Diencephalon (tissue), 1 donor: ENCODE measurements around the gene NUDT16L1. TPM values are rescaled to one million over a fixed set of nuclear protein-coding genes. Genes with fewer than 3 reads are reported as not detected.

Experiments
- small RNA-seq: library from RNA; depleted of rRNA; stranded (forward); fragments of <200 nt; gene quantifications from one replicate; pipeline ENCODE3, GENCODE V24; 2014
- total RNA-seq: library from RNA; depleted of rRNA; stranded (reverse); fragments of >200 nt; gene quantifications from one replicate; pipeline ENCODE4 v1.2.3, GENCODE V29; 2014

NUDT16L1 gene
- 47.5 TPM for total RNA-seq

DNA sequence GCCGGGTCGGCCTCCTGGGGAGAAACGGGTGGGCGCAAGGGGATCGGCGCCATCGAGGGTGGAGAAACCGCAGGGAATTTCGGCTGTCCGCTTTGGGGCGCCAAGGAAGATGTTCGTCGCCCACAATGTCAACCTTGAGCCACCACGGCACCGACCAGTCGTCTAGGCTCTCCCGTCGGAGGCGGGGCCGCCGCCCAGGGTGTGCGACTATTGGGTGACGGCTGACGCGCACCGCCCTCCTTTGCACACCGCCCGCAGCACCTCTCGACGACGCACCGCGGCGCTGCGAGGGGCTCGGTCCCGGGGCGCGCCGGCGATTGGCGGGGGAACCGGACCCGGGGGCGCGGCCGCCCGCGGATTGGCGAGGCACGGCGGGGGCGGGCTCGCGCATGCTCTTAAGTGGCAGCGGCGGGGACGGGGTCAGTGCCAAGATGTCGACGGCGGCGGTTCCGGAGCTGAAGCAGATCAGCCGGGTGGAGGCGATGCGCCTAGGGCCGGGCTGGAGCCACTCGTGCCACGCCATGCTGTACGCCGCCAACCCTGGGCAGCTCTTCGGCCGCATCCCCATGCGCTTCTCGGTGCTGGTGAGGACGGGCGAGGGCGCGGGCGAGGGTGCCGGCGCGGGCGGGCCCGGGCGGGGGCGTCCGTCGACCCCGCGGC lies at the start of gene NUDT16L1:
Gene NUDT16L1 (plus strand): TSS at position 267 of the 660 bp plus-strand sequence. CDS start 165 bp downstream, at position 432.

GRCh38 chr16:4734063-4734729 lies 40.8 kb downstream of the NUDT16L1 start, which contains the start of the genes ANKS3 and DNAAF8:
ANKS3 (minus strand) TSS chr16:4734271; CDS start chr16:4730149, 4,122 bp downstream.
DNAAF8 (plus strand) TSS chr16:4734537; CDS start chr16:4736515, 1,978 bp downstream.

Small RNAs within 50 kb of the gene (small RNA-seq; reads per million reads assigned to genes)
- not detected for gene MIR6769A

Other genes starting within 250 kb of the NUDT16L1 start
- gene NMRAL1, start 218.9 kb upstream of the NUDT16L1 start, total RNA-seq, result 49.1 TPM
- gene HMOX2, start 217.2 kb upstream of the NUDT16L1 start, total RNA-seq, result 58.8 TPM
- 18.5 TPM for gene CDIP1, start 154.8 kb upstream of the NUDT16L1 start, total RNA-seq
- 0.46 TPM for gene C16orf96, start 137.2 kb upstream of the NUDT16L1 start, total RNA-seq
- gene UBALD1, start 78.7 kb upstream of the NUDT16L1 start, total RNA-seq, result 2.1 TPM
- 43.8 TPM for gene MGRN1, start 68.7 kb upstream of the NUDT16L1 start, total RNA-seq
- gene ANKS3, start 40.7 kb downstream of the NUDT16L1 start, total RNA-seq, result 44.3 TPM
- gene DNAAF8, start 41.0 kb downstream of the NUDT16L1 start, total RNA-seq, result 2.1 TPM
- gene ZNF500, start 73.6 kb downstream of the NUDT16L1 start, total RNA-seq, result 8.8 TPM
- not detected for gene SEPTIN12, start 94.8 kb downstream of the NUDT16L1 start, total RNA-seq
- not detected for gene SMIM22, start 101.8 kb downstream of the NUDT16L1 start, total RNA-seq
- gene ROGDI, start 109.1 kb downstream of the NUDT16L1 start, total RNA-seq, result 62.7 TPM
- gene GLYR1, start 153.7 kb downstream of the NUDT16L1 start, total RNA-seq, result 72.2 TPM
- gene UBN1, start 153.9 kb downstream of the NUDT16L1 start, total RNA-seq, result 17.1 TPM
- gene PPL, start 243.6 kb downstream of the NUDT16L1 start, total RNA-seq, result 13.4 TPM